ENCODE measurements around the gene DPYSL5. TPM values are rescaled to one million over a fixed set of nuclear protein-coding genes. Genes with fewer than 3 reads are reported as not detected.

The DPYSL5 gene
- total and polyA plus RNA-seq, 2 of the 8 experiments (the other 6 are each of a cell fraction or from before 2014, with no cell fraction given), result 11.9 to 16.4 TPM

DNA sequence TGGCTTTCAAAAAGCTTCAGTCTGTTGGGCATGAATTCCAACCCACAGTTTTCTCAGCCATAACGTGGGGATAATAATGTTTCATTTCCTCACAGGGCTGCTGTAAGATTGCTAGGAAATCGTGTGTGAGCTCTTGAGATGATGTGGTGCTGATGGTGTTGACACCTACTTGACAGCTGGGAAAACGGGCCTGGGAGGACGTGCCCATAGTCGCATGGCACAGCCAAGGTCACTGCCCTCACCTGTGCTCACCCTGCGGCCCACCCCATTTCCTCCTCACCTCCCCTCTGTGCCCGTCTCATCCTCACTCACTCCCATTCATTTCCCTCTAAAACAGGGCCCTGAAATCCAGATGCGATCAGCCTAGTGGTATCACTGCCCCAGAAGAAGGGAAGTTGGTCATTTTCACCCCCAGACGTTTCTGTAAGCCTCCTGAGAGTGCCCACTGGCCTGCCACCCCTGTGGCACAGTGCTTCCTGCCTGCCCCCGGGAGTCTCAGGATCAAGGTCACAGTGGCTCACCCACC is 33.0 kb downstream of the DPYSL5 start (continued):
- TF ChIP-seq RXRA (IDR thresholded peaks at IDR 0.05; ENCODE audit: insufficient read depth, low read depth, low read length) (no peak), TEAD4 (IDR thresholded peaks at IDR 0.05; ENCODE audit: low read depth, low read length) (no peak), JUN (IDR thresholded peaks at IDR 0.05; ENCODE audit: low read depth, low read length) (no peak)
- TF ChIP-seq, protein P1, sequence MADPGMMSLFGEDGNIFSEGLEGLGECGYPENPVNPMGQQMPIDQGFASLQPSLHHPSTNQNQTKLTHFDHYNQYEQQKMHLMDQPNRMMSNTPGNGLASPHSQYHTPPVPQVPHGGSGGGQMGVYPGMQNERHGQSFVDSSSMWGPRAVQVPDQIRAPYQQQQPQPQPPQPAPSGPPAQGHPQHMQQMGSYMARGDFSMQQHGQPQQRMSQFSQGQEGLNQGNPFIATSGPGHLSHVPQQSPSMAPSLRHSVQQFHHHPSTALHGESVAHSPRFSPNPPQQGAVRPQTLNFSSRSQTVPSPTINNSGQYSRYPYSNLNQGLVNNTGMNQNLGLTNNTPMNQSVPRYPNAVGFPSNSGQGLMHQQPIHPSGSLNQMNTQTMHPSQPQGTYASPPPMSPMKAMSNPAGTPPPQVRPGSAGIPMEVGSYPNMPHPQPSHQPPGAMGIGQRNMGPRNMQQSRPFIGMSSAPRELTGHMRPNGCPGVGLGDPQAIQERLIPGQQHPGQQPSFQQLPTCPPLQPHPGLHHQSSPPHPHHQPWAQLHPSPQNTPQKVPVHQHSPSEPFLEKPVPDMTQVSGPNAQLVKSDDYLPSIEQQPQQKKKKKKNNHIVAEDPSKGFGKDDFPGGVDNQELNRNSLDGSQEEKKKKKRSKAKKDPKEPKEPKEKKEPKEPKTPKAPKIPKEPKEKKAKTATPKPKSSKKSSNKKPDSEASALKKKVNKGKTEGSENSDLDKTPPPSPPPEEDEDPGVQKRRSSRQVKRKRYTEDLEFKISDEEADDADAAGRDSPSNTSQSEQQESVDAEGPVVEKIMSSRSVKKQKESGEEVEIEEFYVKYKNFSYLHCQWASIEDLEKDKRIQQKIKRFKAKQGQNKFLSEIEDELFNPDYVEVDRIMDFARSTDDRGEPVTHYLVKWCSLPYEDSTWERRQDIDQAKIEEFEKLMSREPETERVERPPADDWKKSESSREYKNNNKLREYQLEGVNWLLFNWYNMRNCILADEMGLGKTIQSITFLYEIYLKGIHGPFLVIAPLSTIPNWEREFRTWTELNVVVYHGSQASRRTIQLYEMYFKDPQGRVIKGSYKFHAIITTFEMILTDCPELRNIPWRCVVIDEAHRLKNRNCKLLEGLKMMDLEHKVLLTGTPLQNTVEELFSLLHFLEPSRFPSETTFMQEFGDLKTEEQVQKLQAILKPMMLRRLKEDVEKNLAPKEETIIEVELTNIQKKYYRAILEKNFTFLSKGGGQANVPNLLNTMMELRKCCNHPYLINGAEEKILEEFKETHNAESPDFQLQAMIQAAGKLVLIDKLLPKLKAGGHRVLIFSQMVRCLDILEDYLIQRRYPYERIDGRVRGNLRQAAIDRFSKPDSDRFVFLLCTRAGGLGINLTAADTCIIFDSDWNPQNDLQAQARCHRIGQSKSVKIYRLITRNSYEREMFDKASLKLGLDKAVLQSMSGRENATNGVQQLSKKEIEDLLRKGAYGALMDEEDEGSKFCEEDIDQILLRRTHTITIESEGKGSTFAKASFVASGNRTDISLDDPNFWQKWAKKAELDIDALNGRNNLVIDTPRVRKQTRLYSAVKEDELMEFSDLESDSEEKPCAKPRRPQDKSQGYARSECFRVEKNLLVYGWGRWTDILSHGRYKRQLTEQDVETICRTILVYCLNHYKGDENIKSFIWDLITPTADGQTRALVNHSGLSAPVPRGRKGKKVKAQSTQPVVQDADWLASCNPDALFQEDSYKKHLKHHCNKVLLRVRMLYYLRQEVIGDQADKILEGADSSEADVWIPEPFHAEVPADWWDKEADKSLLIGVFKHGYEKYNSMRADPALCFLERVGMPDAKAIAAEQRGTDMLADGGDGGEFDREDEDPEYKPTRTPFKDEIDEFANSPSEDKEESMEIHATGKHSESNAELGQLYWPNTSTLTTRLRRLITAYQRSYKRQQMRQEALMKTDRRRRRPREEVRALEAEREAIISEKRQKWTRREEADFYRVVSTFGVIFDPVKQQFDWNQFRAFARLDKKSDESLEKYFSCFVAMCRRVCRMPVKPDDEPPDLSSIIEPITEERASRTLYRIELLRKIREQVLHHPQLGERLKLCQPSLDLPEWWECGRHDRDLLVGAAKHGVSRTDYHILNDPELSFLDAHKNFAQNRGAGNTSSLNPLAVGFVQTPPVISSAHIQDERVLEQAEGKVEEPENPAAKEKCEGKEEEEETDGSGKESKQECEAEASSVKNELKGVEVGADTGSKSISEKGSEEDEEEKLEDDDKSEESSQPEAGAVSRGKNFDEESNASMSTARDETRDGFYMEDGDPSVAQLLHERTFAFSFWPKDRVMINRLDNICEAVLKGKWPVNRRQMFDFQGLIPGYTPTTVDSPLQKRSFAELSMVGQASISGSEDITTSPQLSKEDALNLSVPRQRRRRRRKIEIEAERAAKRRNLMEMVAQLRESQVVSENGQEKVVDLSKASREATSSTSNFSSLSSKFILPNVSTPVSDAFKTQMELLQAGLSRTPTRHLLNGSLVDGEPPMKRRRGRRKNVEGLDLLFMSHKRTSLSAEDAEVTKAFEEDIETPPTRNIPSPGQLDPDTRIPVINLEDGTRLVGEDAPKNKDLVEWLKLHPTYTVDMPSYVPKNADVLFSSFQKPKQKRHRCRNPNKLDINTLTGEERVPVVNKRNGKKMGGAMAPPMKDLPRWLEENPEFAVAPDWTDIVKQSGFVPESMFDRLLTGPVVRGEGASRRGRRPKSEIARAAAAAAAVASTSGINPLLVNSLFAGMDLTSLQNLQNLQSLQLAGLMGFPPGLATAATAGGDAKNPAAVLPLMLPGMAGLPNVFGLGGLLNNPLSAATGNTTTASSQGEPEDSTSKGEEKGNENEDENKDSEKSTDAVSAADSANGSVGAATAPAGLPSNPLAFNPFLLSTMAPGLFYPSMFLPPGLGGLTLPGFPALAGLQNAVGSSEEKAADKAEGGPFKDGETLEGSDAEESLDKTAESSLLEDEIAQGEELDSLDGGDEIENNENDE (IDR thresholded peaks at IDR 0.05; ENCODE audit: insufficient replicate concordance, low read length), result no peak
